Progenitor cell of endocrine pancreas (in vitro differentiated cells): ENCODE measurements around the gene TMED4. TPM values are rescaled to one million over a fixed set of nuclear protein-coding genes. Genes with fewer than 3 reads are reported as not detected.
"Not testable (repeated sequence)": the region's sequence is repeated elsewhere in the genome, so short reads cannot be mapped to it uniquely, and the experiment has no call there.

Source experiments
- DNase-seq: peaks from one replicate; pipeline ENCODE4 v3.0.0; 2021; ENCODE audit warnings: low spot score; ENCODE audit not compliant: unreplicated experiment
- H3K27ac Mint-ChIP-seq: 2 replicates; pipeline ENCODE4 v1.8.0; 2021; ENCODE audit warnings: mild to moderate bottlenecking, moderate library complexity, mixed read lengths
- H3K27me3 Mint-ChIP-seq: 2 replicates; pipeline ENCODE4 v1.8.0; 2021; ENCODE audit warnings: mixed read lengths
- H3K36me3 Mint-ChIP-seq: 2 replicates; pipeline ENCODE4 v1.8.0; 2022; ENCODE audit warnings: mixed read lengths; ENCODE audit not compliant: insufficient read depth
- H3K4me1 Mint-ChIP-seq: 2 replicates; pipeline ENCODE4 v1.8.0; 2021; ENCODE audit warnings: low read depth, mixed read lengths
- H3K4me3 Mint-ChIP-seq: 2 replicates; pipeline ENCODE4 v1.8.0; 2021; ENCODE audit warnings: low read depth, mild to moderate bottlenecking, moderate library complexity, mixed read lengths
- H3K9me3 Mint-ChIP-seq: 2 replicates; pipeline ENCODE4 v1.8.0; 2021; ENCODE audit warnings: low read depth, mixed read lengths
- total RNA-seq: library from RNA; stranded (reverse); gene quantifications from 2 replicates; pipeline ENCODE4 v1.2.1, GENCODE V29; 2021
- TF ChIP-seq, protein P1 (sequence below): fragments of 200-600 bp; sonication (generic); IDR thresholded peaks from one replicate; pipeline ENCODE4 v1.5.0; 2021; ENCODE audit warnings: antibody characterized with exemption, mild to moderate bottlenecking; ENCODE audit not compliant: unreplicated experiment

Gene TMED4
- total RNA-seq, 1 donor from 2014 or later: 119 TPM

DNA sequence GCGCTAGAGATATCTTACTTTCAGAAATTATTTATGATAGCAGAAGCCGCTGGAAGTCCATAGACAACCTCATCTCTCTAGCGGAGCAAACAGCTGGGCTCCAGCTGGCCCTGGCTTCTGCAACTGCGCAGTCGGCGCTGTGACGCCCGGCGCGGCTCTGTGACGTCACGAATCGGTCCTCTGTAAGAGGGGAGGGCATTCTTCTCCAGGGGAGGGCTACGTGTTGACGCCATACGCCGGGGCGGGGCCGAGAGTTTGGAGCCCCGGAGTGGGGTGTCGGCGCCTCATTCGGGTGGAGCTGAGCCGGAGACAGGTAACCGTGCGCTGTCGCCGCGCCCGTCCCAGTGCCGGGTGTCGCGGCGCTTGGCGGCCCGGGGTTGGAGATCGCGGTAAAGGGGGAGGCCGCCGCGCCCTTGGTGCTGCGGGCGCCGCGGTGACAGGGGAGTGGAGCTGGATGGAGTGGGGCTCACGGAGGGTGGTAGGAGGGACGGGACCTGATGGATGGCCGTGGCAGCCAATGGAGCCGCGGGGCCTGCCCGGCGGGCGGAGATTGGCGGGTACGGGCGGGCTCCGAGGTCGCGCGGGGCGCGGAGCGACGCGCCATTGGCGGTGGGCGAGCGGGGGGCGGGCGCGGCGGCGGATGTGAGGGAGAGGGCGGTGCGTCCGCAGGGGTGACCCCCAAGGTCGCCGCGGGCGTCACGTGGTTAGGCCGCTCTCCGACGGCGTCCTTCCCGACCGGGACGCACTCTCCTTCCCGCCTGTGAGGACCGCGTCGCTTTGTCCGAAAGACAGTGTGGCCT, 24.5 kb upstream of the TMED4 start, which contains the start of gene OGDH:
Gene OGDH, plus strand, starts transcription at position 287 of the 800 bp plus-strand sequence. CDS start 17,717 bp downstream, outside the sequence.
- Mint-ChIP-seq H3K36me3 (peaks cover 9% of the 10 kb centered on the region), H3K9me3 (no peaks in the 10 kb centered on the region), H3K27me3 (no peaks in the 10 kb centered on the region), H3K27ac (peak within 1 kb of the TSS; percentile 99), H3K4me3 (peak within 1 kb of the TSS; percentile 98), H3K4me1 (peaks cover 13% of the 10 kb centered on the region)
- DNase-seq: peak; percentile 98
- TF ChIP-seq, protein P1, sequence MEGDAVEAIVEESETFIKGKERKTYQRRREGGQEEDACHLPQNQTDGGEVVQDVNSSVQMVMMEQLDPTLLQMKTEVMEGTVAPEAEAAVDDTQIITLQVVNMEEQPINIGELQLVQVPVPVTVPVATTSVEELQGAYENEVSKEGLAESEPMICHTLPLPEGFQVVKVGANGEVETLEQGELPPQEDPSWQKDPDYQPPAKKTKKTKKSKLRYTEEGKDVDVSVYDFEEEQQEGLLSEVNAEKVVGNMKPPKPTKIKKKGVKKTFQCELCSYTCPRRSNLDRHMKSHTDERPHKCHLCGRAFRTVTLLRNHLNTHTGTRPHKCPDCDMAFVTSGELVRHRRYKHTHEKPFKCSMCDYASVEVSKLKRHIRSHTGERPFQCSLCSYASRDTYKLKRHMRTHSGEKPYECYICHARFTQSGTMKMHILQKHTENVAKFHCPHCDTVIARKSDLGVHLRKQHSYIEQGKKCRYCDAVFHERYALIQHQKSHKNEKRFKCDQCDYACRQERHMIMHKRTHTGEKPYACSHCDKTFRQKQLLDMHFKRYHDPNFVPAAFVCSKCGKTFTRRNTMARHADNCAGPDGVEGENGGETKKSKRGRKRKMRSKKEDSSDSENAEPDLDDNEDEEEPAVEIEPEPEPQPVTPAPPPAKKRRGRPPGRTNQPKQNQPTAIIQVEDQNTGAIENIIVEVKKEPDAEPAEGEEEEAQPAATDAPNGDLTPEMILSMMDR: no peak

DNA sequence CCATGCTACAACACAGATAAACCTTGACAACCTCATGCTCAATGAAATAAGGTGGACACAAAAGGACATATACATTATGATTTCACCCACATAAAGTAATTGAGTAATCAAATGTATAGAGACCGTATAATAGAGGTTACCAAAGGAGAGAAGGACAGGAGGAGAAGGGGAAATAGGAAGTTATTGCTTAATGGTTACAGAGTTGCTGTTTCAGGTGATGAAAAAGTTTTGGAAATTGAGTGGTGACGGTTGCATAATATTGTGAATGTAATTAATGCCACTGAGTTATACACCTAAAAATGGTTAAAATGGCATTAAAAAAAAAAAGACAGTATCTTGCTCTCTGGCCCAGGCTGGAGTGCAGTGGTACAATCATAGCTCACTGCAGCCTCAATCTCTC, 22.9 kb upstream of the TMED4 start:
- H3K4me1 Mint-ChIP-seq: peaks cover 13% of the 10 kb centered on the region
- H3K4me3 Mint-ChIP-seq: peak overlapping the region; percentile 2
- no peak for DNase-seq
- TF ChIP-seq, protein P1: no peak
- no peaks in the 10 kb centered on the region for H3K9me3 Mint-ChIP-seq
- H3K36me3 Mint-ChIP-seq: peaks cover 8% of the 10 kb centered on the region
- peaks cover 12% of the 10 kb centered on the region for H3K27me3 Mint-ChIP-seq
- H3K27ac Mint-ChIP-seq: no peak overlapping the region

DNA sequence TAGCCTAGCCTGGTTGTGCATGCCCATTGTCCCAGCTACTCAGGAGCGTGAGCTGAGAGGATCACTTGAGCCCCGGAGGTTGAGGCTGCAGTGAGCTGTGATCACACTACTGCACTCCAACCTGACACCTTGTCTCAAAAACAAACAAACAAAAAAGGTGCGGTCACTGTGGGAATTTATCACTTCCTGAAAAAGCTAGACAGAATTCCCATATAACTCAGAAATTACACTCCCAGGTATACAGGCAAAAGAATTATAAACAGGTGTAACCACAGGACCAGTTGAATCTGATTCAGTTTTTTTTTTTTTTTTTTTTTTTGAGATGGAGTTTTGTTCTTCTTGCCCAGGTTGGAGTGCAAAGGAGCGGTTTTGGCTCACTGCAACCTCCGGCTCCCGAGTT, 21.2 kb upstream of the TMED4 start:
- no peak overlapping the region for H3K4me3 Mint-ChIP-seq
- peaks cover 10% of the 10 kb centered on the region for H3K4me1 Mint-ChIP-seq
- TF ChIP-seq, protein P1: no peak
- peaks cover 3% of the 10 kb centered on the region for H3K36me3 Mint-ChIP-seq
- H3K9me3 Mint-ChIP-seq: no peaks in the 10 kb centered on the region
- H3K27me3 Mint-ChIP-seq: peaks cover 17% of the 10 kb centered on the region
- H3K27ac Mint-ChIP-seq: no peak overlapping the region
- no peak for DNase-seq

DNA sequence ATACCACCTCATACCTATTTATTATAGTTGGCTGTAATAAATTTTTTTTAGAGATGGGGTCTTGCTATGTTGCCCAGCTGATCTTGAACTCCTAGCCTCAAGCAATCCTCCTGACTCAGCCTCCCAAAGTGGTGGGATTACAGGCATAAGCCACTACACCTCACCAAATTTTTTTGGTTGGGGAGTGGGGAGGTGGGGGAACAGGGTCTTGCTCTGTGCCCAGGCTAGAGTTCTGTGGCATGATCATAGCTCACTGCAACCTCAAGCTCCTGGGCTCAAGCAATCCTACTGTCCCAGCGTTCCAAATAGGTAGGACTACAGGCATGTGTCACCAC, 20.5 kb upstream of the TMED4 start:
- DNase-seq: no peak
- TF ChIP-seq, protein P1: no peak
- Mint-ChIP-seq H3K36me3 (peaks cover 2% of the 10 kb centered on the region), H3K4me1 (peaks cover 8% of the 10 kb centered on the region), H3K9me3 (no peaks in the 10 kb centered on the region), H3K4me3 (no peak overlapping the region), H3K27me3 (peaks cover 17% of the 10 kb centered on the region), H3K27ac (no peak overlapping the region)

DNA sequence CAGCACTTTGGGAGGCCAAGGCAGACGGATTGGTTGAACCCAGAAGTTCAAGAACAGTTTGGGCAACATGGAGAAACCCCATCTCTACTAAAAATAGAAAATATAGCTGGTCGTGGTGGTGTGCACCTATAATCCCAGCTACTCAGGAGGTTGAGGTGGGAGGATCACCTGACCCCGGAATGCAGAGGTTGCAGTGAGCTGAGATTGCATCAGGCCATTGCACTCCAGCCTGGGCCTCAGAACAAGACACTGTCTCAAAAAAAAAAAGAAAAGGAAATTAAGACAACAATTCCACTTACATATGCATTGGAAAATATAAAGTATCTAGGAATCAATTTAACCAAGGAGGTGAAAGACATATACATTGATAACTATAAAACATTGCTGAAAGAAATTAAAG, 17.2 kb upstream of the TMED4 start:
- H3K4me1 Mint-ChIP-seq: no peaks in the 10 kb centered on the region
- H3K9me3 Mint-ChIP-seq: no peaks in the 10 kb centered on the region
- no peaks in the 10 kb centered on the region for H3K36me3 Mint-ChIP-seq
- no peak for DNase-seq
- no peak overlapping the region for H3K27ac Mint-ChIP-seq
- TF ChIP-seq, protein P1: no peak
- no peak overlapping the region for H3K4me3 Mint-ChIP-seq
- peaks cover 17% of the 10 kb centered on the region for H3K27me3 Mint-ChIP-seq

DNA sequence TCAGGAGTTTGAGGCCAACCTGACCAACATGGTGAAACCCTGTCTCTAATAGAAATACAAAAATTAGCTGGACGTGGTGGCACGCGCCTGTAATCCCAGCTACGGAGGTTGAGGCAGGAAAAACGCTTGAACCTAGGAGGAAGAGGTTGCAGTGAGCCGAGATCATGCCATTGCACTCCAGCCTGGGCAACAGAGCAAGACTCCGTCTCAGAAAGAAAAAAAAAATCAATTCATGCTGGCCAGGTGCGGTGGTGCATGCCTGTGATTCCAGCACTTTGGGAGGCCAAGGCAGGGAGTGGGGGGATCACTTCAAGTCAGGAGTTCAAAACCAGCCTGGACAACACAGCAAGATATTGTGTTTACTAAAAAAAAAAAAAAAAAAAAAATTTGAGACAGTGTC, 15.2 kb upstream of the TMED4 start:
- H3K27me3 Mint-ChIP-seq: peaks cover 17% of the 10 kb centered on the region
- not testable (repeated sequence) for H3K36me3 Mint-ChIP-seq, H3K27ac Mint-ChIP-seq, H3K4me1 Mint-ChIP-seq, H3K4me3 Mint-ChIP-seq, H3K9me3 Mint-ChIP-seq, DNase-seq
